Measurements from ENCODE around the gene TMEM240. TPM values are rescaled to one million over a fixed set of nuclear protein-coding genes. Genes with fewer than 3 reads are reported as not detected.

Gene TMEM240
- total RNA-seq (2013; cell fraction: nucleolus; rRNA removed) = not detected in 2 replicates
- total RNA-seq (2014; rRNA removed) (0.17 TPM in 1 of 2 replicates, not detected in the other), total RNA-seq (2014; rRNA removed; fragmentation: Illumina TruSeq; extraction: Trizol) (not detected in 2 replicates), total RNA-seq (2021) (0.49 TPM in 1 of 2 replicates, not detected in the other), polyA plus RNA-seq (2011; rRNA removed) (not detected in 2 replicates), polyA plus RNA-seq (2014; fragmentation: Illumina TruSeq; extraction: Trizol) (not detected in 2 replicates), polyA plus RNA-seq (2014; fragmentation: Nextera tagmentation; extraction: Ambion mirVana) (not detected), polyA plus RNA-seq (2014; rRNA removed) (0.32 TPM in 1 of 2 replicates, not detected in the other), polyA plus RNA-seq (2016; fragmentation: Nextera tagmentation; extraction: Ambion mirVana) (not detected), polyA minus RNA-seq (2011; rRNA and poly(A)+ RNA removed) (not detected in 2 replicates), Bru-seq, nascent RNA (percentile 26 among the genes with signal in this experiment), BruChase-seq, experiment 1, labeled RNA remaining after a 6-hour chase (not detected), BruChase-seq, experiment 2, labeled RNA remaining after a 2-hour chase (percentile 17 among the genes with signal in this experiment)
- polyA plus RNA-seq (2011; ENCODE audit: low read depth) = not detected
- polyA plus RNA-seq (2011; cell fraction: cytosol; rRNA removed) = not detected in 2 replicates
- polyA plus RNA-seq (2011; cell fraction: nucleus; rRNA removed) = 0.27 and 0.57 TPM in 2 replicates
- polyA plus RNA-seq (2012) = 0.21 TPM in 1 of 2 replicates, not detected in the other
- not detected in 2 replicates for polyA minus RNA-seq (2011; cell fraction: cytosol; rRNA and poly(A)+ RNA removed)
- not detected in 2 replicates for polyA minus RNA-seq (2011; cell fraction: nucleus; rRNA and poly(A)+ RNA removed)
- long read RNA-seq, experiment 1 = 0 reads
- long read RNA-seq, experiment 2 = 0 reads

GRCh38 chr1:1540090-1540817 lies at the start of gene TMEM240:
TSS of gene TMEM240 (minus strand) at chr1:1540624. CDS start at chr1:1540346, 278 bp downstream.
- H2AFZ ChIP-seq (ENCODE audit: control insufficient read depth, low read depth, low read length) = no peak within 1 kb of the TSS

More at GRCh38 chr1:1540090-1540817, at the start of gene TMEM240:
- Histone ChIP-seq H3K79me2 (ENCODE audit: control insufficient read depth, insufficient read depth, low read length) (no peaks in the 10 kb centered on the region), H3K27ac (ENCODE audit: control insufficient read depth, insufficient read depth) (no peak within 1 kb of the TSS), H3K27me3 (replicated peaks in 1 of 2; ENCODE audit: control insufficient read depth in 2 of 2, insufficient read depth in 2 of 2, low read length in 1 of 2) (no peaks in the 10 kb centered on the region), H3K36me3 (ENCODE audit: control insufficient read depth in 2 of 2, insufficient read depth in 2 of 2, low read length in 1 of 2) (no peaks in the 10 kb centered on the region; a peak in 2 of 4 replicates), H4K20me1 (ENCODE audit: control insufficient read depth, insufficient read depth) (no peaks in the 10 kb centered on the region), H3K4me1 (ENCODE audit: control insufficient read depth, insufficient read depth, low read length) (no peaks in the 10 kb centered on the region), H3K4me2 (ENCODE audit: control insufficient read depth, insufficient read depth) (no peak within 1 kb of the TSS), H3K9me3 (replicated peaks; ENCODE audit: control insufficient read depth, insufficient read depth, low read length) (no peaks in the 10 kb centered on the region), H3K4me3 (no peak within 1 kb of the TSS), H3K9ac (ENCODE audit: control insufficient read depth, insufficient read depth, low read length) (no peak within 1 kb of the TSS)
- in situ Hi-C loops (cut with MboI) (no loop called here), intact Hi-C loops (cut with micrococcal nuclease; ENCODE audit: unreplicated experiment) (no loop called here)
- ChIA-PET SMC1A (ENCODE audit: uncharacterized antibody, unreplicated experiment) (no interaction called here), POLR2A (no interaction called here), RAD21 (ENCODE audit: unreplicated experiment) (no interaction called here), CTCF (no interaction called here)
- WGBS (ENCODE audit: insufficient coverage, insufficient replicate concordance, low lambda C conversion rate, missing lambda C conversion rate) = no CpG with 5 or more reads among the region's 100 CpGs
- no TSS peak for BruUV-seq (replicated peaks)
- ATAC-seq (peak; percentile 27; the same call in 1 of the 3 replicates), FAIRE-seq (no peak), DNase-seq (ENCODE audit: low read depth, low spot score) (no peak)
- TF ChIP-seq RAD51 (IDR thresholded peaks at IDR 0.05) (no peak), ZSCAN29 (IDR thresholded peaks at IDR 0.05) (no peak), MTA3 (IDR thresholded peaks at IDR 0.05; ENCODE audit: borderline replicate concordance, low read length) (no peak), CEBPB (IDR thresholded peaks at IDR 0.05; ENCODE audit: borderline replicate concordance in 1 of 2, low read depth in 2 of 2, low read length in 2 of 2) (no peak), POLR2A (IDR thresholded peaks at IDR 0.05; ENCODE audit: low read depth, low read length) (no peak), STAT1 (conservative IDR thresholded peaks at IDR 0.05) (no peak), DPF2 (IDR thresholded peaks at IDR 0.05) (no peak), STAT3 (IDR thresholded peaks at IDR 0.05; ENCODE audit: low read depth, low read length) (no peak), ZNF622 (IDR thresholded peaks at IDR 0.05) (no peak), CTCF (IDR thresholded peaks at IDR 0.05 in 2 of 3, conservative IDR thresholded peaks at IDR 0.05 in 1 of 3; ENCODE audit: control insufficient read depth in 2 of 3, extremely low read depth in 1 of 3, insufficient read depth in 1 of 3, low read depth in 3 of 3, low read length in 3 of 3) (no peak)
- TF ChIP-seq, protein P1, sequence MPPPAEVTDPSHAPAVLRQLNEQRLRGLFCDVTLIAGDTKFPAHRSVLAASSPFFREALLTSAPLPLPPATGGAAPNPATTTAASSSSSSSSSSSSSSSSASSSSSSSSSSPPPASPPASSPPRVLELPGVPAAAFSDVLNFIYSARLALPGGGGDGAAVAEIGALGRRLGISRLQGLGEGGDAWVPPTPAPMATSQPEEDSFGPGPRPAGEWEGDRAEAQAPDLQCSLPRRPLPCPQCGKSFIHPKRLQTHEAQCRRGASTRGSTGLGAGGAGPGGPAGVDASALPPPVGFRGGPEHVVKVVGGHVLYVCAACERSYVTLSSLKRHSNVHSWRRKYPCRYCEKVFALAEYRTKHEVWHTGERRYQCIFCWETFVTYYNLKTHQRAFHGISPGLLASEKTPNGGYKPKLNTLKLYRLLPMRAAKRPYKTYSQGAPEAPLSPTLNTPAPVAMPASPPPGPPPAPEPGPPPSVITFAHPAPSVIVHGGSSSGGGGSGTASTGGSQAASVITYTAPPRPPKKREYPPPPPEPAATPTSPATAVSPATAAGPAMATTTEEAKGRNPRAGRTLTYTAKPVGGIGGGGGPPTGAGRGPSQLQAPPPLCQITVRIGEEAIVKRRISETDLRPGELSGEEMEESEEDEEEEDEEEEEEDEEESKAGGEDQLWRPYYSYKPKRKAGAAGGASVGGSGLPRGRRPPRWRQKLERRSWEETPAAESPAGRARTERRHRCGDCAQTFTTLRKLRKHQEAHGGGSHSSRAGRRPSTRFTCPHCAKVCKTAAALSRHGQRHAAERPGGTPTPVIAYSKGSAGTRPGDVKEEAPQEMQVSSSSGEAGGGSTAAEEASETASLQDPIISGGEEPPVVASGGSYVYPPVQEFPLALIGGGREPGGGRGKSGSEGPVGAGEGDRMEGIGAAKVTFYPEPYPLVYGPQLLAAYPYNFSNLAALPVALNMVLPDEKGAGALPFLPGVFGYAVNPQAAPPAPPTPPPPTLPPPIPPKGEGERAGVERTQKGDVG (CRISPR knock-in tag; IDR thresholded peaks at IDR 0.05) = no peak

All from GM12878 (cell line).